NCI-H187 (cell line): ENCODE measurements around the gene SLC44A3.
"Not testable (repeated sequence)": the region's sequence is repeated elsewhere in the genome, so short reads cannot be mapped to it uniquely, and the experiment has no call there.

ENCODE experiments used
- DNase-seq, 2 experiments: peaks; one replicate each; lab custom pipeline; 2025; lab: John Stamatoyannopoulos, UW

Gene SLC44A3

GRCh38 chr1:94840381-94840780 lies 20.2 kb downstream of the SLC44A3 start:
- not testable (repeated sequence) for DNase-seq

DNA sequence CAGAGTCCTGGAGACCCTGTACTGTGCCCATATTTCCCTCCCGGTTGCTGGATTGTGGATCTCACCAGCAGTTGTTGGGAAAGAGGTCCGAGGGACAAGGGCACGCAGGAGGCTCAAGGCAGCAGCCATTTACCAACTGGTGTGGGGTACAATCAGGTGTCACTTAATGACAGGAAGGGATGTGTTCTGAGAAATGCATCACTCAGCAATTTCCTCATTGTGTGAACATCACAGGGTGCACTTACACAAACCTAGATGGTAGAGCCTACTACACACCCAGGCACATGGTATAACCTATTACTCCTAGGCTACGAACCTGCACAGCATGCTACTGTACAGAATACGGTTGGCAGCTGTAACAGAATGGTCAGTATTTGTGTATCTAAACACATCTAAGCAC lies 20.7 kb downstream of the SLC44A3 start:
- no peak for DNase-seq

DNA sequence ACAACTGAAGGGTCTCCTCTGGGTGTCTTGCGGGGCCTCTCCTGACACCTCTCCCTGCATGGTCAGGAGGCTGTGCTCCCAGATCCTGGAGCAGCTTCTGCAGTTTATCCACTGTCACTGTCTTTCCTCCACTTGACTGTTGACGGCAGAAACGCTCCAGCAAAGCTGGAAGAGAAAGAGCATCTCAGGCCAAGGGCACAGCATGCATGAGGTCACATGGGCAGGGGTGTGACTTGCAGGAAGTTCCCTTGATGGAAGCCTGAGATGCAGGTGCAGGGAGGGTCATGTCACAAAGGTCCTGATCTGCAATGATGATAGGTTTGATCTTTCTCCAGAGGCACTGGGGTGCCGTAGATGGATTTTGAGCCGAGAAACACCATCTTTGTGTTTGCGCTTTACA lies 23.3 kb downstream of the SLC44A3 start:
- DNase-seq: no peak

- no peak for DNase-seq
Observed at GRCh38 chr1:94843846-94844245, 23.7 kb downstream of the SLC44A3 start.

DNA sequence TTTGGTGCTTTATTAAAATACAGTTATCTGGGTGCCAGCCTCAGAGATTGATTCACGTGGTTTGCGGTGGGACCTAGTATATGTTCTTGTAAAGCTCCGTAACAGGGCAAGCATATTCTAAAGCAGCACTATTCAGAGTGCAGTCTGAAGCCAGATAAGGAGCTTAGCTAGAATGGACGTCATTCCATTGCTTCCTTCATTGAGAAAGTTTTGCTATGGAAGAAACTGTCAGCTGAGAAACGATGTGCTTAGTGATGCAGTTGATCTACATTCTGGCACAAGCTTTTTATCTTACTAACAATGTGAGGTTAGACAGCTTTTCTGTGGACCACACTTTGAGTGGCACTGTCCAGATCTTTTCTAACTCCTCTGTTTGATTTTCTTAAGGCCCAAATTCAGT lies 26.2 kb downstream of the SLC44A3 start:
- no peak for DNase-seq

- DNase-seq: no peak
Observed at GRCh38 chr1:94851571-94851970, 31.4 kb downstream of the SLC44A3 start.

DNA sequence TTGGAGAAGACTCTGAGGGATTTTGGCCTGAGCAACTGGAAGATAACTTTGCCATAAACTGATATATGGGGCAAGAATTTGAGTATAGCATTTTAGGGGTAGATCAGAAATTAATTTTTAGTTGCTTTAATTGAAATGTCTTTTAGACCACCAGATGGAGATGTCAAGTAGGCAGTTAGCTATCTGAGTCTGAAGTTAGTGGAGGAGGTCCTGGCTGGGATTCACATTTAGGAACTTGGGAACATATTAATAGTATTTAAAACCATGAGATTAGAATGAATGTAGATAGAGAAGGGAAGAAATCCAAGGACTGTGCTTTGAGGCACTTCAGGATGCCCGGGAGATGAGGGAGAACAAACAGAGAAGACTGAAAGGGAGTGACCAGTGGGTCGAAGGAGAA lies 32.6 kb downstream of the SLC44A3 start:
- no peak for DNase-seq

DNA sequence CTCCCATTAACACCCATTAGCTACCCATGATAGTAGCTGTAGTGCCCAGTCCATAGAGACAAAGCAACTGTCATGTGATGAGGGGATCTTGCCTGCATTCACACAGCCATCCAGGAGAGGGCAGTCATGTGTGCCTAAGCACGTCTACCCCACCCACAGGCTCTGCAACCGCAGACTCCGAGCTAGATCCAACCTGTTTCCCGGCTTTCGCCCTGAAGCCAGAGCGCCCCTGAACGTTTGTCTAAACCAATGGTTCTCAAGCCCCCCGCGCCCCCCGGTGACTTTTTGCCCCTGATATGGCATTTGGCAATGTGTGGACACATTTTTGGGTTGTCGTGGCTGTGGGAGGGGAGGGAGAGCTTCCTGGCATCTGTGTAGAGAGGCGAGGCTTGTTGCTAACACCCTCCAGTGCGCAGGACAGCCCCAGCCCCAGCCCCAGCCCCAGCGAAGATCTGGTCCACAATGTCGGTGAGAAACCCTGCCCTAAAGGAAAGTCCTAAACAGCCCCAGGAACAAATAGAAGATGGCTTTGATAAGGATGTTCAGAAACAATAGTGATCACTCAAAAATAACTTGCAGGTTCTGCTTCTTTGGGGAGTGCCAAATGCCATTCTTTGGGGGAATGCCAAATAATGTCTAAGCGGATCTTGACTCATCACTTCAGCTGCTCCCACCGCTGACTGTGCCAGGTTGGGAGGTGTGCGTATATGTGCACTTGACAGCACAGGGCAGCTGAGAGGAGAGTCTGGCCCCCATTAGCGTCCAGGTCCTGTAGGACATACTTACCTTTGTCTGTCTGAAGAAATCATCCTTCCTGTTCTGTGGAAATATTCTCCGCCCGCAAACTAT lies 34.5 kb downstream of the SLC44A3 start:
- peak; percentile 69 to 81 for DNase-seq

- peak in 1 of 2 experiments; percentile 19 for DNase-seq
Observed at GRCh38 chr1:94855307-94855700, 35.1 kb downstream of the SLC44A3 start.

DNA sequence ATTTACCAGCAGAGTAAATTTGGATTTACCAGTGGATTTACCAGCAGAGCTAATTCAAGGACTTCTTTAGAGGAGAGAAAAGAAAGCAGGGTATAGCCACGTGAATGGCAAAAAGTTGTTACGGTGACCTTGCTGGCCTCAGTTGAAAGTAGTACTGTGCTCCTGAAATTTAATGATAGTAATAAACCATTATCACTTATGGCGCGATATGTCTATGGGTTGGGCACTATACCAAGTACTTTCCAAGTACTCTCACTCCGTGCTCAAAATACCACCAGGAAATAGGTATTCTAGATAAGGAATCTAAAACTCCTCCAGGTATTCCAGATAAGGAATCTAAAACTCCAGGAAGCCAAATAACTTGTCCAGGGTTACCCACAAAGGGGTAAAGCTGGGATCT lies 35.8 kb downstream of the SLC44A3 start:
- no peak for DNase-seq

DNA sequence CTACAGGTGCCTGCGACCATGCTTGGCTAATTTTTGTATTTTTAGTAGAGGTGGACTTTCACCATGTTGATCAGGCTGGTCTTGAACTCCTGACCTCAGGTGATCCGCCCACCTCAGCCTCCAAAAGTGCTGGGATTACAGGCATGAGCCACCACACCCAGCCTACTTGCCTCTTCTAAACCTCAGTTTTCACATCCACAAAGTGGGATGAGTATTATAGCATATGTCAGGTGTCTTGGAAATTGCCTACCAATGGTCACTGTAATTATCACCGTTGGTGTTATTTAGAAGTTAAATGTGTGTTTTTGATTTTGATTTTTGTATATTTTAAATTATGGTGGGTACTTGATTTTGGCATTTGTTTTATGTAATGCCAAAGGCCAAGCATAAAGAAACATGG lies 36.7 kb downstream of the SLC44A3 start:
- no peak for DNase-seq

DNA sequence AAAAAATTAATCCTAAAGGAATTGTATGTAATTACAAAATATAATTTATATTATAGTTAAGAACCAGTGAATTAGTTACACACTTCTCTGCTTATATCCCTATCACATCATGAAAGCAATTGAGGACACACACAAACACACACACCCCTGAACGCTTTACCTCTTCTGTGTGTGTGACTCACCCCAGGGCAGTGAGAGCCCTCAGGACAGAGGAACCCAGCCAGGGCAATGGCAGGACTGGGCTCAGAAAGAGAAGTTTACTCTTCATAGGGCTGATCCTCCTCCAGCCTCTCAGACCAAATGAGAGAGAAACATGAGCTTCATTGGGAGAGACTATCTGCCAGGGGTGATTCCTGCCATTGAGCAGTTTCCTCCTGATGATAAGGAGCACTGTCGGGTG lies 38.1 kb downstream of the SLC44A3 start:
- no peak for DNase-seq

DNA sequence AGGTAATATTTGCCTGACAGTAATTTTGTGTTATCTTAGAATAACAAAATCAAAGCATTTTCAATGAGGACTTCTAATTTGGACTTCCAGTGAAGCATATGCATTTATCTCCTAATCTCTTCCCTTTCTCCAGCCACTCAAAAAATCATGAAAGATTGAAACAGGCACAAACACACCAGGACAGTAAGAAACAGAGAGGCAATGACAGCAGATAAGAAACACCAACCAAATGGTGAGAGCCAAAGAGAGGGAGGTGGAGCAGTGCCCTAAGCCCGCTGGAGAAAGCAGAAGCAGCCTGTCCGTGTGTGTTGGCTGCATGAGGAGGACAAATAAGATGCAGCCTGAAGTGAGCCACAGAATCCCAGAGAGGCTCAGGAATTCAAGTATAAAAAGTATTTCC lies 39.0 kb downstream of the SLC44A3 start:
- no peak for DNase-seq

GRCh38 chr1:94862718-94863117 lies 42.6 kb downstream of the SLC44A3 start:
- no peak for DNase-seq

GRCh38 chr1:94863297-94863911 lies 43.2 kb downstream of the SLC44A3 start:
- no peak for DNase-seq

DNA sequence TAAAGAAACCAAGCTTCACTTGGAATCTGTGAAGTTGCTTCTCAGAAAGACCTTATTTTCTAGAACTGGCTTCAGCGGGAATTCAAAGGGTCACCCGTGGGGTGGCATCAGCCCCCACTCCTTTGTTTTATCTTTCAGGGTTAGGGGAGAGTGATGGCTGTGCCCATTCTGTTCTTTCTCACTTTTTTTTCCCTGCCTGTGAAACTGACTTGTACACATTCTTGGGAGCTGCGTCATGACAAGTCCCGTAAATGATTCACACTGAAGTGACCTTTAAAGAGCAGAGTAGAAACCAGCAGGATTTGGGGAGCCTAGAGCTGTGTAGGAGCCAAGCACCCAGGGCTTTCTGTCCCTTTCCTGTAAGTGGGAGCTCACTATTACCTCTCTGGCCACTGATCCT lies 43.8 kb downstream of the SLC44A3 start:
- DNase-seq: no peak

DNA sequence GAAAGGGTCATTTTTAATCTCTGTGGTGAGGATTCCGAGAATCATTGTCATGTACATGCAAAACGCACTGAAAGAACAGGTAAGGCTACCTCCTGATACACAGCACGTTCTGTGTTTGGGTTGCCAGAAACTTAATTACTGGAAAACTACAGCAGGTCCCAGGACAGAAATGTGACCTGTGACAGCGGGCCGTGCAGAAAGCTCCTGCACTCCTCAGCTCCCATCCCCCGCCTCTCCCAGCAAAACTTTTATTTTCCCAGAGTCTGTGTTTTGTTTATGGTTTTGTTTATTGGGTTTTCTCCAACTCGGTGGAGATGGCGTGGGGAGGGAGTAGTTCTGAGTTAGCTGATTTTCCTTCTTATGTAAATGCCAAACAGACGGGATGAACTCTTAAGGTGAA lies 44.7 kb downstream of the SLC44A3 start:
- no peak for DNase-seq

GRCh38 chr1:94865360-94865759 lies 45.2 kb downstream of the SLC44A3 start:
- DNase-seq: no peak

DNA sequence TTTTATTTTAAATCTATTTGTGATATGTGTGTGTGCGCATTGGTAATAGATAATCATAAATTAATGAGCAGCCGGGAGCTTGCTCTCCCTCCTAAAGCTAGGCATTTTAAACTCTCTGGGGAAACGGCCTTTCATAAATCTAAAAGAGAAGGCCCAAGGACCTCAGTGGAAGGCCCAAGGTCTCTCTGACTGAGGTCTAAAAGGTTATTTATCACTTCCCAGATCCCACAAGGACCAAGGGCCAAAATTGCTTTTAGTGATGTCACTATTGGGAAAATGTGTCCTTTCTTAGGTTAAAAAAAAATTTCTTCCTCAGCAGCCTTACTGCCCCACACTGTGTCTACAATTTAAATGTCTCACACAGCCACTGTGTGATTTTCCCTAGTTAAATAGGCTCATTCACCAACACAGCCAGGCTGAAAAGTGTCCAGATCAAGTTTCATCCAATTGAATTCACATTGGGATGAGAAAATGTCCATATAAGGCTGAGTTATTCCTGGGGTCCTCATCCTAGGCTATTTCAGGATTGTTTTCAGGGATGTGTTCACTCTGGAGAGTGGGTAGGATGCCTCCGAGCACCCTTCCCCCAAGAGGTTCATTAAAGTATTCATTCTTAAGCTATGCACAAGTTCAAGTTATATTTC lies 46.1 kb downstream of the SLC44A3 start:
- no peak for DNase-seq

DNA sequence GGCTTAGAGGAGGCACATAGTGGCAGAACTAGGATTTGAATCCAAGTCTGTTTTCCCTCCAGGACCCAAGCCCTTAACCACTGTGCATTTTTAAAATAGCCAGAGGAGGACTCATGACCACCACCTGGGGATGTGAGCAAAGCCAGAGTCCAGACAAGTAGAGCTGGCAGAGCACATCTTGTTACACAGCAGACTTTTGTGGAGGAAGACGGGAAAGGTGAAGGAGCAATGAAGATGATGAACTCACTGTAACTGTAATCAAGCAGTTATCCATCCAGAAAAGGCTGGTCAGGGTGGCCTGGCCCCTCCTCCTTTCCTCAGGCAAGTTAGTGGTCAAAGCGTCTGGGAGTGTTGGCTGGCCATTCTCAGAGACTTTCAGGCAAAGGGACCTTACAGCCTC lies 50.9 kb downstream of the SLC44A3 start:
- no peak for DNase-seq

DNA sequence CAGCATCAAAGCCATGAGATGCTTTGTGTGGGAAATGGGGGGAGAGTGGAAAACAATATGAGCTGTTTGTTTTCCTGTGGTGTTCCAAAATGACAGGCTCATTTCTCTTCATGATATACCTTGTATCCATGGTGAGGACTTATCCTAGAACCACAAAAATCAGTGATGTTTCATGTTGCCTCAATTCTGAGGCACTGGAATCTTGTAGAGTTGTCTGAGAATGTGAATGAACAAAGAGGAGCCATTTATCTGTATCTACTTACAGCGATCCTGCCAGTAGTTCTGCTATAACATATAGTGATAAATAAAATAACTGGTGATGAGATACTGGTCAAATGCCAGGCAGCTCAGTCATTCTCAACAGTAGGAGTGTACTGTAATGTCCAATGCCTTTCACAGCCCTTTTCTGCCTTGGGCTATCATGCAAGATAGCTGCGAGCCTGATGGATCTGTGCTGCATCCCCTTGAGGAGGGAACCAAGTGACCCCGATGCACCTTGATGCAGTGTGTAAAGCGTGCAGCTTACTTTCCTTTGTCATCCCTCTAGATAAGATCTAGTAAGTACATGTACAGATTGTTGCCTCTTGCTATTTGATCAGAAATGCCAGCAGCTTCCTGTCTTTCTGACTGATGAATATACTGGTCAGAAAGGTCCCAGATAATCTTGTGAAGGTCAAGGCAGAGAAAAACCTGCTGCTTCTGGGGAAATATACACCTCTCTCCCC lies 52.8 kb downstream of the SLC44A3 start:
- DNase-seq: no peak

DNA sequence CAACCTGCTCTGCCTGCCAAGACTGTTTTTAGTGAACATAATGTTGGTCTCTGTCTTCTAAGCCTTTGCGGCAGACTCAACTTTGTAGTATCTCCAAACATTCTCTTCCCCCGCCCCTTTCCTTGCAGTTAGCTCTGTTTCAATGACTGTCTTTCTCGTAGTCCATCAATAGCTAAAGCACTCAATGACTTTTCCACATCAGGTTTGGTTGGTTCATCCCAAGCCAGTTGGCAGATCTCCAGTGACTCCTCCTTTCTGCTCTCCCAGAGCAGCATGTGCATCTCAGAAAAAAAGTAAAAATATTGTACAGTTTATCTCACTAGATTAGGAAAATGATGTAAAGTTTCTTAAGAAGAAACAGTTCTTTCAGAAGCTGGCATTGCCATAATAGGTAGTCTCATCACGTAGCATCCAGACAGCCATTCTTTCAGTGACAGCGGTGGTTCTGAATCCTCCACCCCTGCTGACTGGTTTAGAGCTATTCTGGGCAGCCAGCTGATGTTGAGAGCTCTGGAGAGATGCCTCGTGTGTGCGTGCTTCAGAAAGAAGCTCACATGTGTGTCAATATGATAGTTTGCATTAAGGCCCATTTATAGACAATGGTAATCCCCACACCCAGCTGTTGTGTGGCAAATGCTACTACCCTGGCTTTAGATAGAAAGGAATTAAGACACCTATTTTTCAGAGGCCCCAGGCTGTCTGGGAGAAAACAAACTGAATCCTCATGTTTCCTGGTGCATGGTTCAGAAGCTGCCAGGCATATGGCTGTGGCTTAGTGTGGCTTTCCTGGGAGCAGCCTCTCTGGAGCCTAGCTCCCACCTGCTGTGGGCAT lies 53.6 kb downstream of the SLC44A3 start:
- peak; percentile 60 to 75 for DNase-seq
